IPS DF 19.7 (cell line): ENCODE data around the gene TBC1D16.
"Not testable (repeated sequence)": the region's sequence is repeated elsewhere in the genome, so short reads cannot be mapped to it uniquely, and the experiment has no call there.

Source experiments
- DNase-seq: peaks from one replicate; pipeline ENCODE4 v3.0.0-alpha.2; 2013; ENCODE audit warnings: low read depth, low spot score

TBC1D16 gene

DNA sequence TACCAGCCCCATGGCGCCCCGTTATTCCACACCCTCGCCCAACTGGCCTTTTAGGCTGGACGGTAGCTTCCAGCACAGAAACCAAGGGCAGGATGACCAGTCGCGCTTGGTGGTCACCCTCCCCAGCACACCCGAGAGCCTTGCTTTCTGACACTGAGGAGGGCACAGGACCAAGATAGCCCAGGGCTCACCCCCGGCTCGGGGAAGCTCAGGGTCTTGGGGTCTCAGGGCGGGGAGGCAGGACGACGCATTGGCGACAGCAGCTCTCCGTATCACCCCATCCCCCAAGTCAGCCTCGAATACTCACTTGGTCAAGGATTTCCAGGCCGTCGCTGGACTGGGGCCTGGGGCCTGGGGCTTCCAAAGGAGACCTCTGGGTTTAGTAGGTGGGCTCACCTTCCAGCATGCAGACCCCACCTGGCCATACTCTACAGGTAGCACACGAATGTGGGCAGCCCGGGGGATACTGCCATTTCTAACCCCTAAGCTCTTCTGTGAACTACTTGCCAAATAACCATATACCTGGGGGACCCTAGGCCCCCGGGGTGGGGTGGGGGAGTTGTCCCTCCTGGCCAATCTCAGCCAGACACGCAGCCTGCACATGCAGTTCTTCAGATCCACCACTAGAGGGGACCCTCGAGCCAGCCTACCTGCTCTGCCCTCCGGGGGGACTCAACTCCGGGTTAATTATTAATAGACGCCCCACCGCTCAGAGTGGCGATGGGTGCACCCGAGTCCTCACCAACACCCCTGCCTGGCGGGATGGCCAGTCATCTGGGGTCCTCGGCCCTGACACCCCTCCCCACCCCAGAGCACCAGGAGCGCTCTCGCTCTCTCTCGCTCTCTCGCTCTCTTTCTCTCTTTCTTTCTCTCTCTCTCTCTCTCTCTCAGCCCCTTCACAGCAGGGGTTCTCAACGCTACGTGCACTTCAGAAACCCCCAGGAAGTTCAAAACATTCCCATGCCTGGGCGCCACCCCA lies 30.0 kb downstream of the TBC1D16 start:
- DNase-seq = no peak

- no peak for DNase-seq
These were observed 31.7 kb downstream of the TBC1D16 start for GRCh38 chr17:80003969-80004368.

DNA sequence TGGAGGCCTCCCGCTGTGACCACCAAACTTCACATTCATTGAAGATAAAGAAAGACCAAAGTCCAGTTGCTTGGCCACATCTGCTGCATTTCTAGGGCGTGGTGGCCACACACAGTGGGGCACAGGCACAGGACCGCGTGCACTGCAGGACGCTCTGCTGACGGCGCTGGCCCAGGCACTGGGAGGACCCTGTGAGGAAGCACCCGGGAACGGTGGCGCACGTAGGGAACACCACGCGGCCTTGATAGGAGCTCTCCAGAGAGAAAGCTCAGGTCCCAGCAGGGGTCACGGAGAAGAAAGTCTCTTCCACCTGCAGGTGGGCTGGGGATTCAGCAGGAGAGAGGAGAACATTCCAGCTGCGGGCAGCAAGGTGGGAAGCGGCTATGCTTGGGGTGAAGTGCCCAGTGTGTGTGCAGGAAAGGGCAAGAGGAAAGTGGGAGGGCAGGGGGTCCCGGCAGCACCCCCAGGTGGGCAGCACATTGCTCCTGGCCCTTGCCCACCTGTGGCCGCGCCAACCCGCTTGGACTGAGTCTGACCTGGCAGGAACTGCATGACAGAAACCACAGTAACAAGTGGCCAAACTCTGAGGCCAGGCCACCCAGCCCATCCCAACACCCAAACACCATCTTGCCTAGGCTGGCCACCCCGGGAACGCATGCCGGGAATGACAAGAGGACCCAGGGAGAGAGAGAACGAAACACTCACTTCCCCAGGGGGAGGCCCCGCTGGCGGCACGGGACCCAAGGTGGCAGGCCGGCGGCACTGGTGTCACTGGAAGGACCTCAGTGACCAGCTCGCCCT lies 32.8 kb downstream of the TBC1D16 start:
- DNase-seq = no peak

- no peak for DNase-seq
These were observed 33.5 kb downstream of the TBC1D16 start for GRCh38 chr17:80002070-80002641.

- DNase-seq = no peak
These were observed 34.5 kb downstream of the TBC1D16 start for GRCh38 chr17:80000981-80001775.

GRCh38 chr17:80000136-80000535 lies 35.5 kb downstream of the TBC1D16 start:
- no peak for DNase-seq

DNA sequence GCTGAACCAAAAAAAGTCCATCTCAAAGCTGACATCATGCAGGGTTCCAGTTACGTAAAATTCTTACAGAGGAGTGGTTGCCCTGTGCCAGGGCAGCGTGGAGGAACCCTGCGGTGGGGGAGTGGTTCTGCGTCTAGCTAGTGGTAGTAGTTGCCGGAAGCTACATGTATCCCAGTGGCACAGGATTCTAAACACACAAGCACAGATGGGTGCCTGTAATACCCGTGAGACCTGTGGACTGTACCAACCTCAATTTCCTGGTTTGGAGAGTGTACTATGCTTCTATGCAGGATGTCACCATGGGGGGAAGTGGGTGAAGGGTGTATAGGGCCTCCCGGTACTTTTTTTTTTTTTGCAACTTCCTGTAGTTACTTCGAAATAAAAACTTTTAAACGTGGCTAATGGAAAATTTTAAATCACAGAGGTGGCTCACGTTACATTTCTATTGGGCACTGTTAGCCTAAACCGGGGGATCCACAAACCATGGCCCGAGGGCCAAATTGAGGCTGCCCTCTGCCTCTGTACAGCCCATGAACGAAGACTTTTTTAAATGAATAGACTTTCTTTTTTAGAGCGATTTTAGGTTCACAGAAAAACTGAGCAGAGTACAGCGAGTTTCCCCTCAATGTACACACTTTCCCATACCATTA lies 38.5 kb downstream of the TBC1D16 start:
- DNase-seq = no peak

DNA sequence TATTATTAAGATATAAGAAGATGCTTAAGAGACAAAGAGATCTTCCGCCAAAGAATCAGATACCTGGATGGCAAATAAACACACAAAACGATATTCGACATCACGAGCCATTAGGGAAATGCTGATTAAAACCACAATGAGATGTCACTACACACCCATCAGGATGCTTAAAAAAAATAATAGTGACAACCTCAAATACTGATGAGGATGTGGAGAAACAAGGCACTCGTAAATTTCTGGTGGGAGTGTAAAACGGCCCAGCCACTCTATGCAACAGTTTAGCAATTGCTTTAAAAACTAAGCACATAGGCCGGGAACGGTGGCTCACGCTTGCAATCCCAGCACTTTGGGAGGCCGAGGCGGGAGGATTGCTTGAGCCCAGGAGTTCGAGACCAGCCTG lies 39.4 kb downstream of the TBC1D16 start:
- no peak for DNase-seq

DNA sequence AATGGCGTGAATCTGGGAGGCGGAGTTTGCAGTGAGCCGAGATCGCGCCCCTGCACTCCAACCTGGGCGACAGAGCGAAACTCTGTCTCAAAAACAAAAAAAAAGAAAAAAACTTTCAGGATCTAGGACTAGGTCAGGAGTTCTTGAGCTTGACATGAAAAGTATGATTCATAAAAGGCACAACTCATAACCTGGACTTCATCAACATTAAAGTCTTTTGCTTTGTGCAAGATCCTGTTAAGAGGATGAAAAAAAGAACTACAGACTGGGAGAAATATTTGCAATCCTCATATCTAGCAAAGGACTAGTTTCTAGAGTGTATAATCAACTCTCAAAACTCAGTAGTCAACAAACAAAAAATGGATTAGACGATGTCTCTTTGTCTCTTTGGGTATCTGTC lies 40.0 kb downstream of the TBC1D16 start:
- no peak for DNase-seq

DNA sequence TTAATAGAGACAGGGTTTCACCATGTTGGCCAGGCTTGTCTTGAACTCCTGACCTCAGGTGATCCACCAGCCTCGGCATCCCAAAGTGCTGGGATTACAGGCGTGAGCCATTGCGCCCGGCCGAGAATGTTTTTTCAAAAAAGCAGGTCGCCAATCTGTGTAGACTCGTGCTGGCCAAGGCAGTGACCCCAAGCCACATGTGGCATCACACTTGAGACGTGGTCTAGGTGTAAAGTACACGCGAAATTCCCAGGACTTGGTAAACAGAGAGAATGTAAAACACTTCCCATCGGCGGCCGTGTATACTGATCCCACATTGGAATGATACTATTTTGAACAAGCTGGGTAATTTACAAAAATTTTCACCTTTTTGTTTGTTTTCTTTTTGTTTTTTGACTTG lies 41.1 kb downstream of the TBC1D16 start:
- no peak for DNase-seq

GRCh38 chr17:79994228-79994569 lies 41.5 kb downstream of the TBC1D16 start:
- DNase-seq = not testable (repeated sequence)

DNA sequence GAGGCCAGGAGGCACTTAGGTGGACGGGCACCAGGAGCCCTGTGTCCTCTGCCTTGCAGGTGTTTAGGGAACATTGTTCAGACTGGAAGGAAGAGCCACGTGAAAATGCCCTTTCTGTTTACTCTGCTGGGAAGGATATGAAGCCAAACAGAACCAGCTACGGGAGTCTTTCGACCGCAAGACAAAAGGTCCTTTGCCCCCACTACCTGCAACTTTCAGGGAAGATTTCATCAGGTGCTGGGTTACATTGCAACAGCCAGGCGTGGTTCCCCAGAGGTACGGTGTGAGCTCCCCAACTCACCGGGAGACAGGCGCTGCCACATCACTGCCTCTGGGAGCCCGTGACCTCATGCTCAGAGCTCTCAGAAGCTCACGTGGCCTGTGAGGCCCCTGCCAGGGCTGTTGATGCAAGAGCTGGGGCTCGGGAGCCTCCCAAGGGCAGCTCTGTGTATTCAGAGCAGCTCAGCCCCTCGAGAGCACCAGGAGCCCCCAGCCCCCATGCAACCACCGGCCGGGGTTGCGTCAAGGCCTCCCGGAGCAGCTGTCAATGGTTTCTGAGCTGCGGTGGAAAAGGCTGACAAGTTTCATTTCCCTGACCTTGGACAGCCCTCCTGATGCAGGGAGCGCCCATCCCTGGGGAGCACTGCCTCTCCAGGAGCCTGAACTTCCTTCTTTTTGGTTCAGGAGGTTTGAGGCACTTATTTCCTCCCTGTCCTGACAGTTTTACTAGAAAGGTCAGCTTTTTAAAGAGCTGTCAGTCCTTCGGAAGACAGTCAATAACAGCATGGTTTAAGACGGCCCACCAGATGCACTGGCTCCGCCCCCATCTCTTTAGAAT lies 42.1 kb downstream of the TBC1D16 start:
- DNase-seq = no peak

- DNase-seq = no peak
These were observed 42.9 kb downstream of the TBC1D16 start for GRCh38 chr17:79992649-79993389.

DNA sequence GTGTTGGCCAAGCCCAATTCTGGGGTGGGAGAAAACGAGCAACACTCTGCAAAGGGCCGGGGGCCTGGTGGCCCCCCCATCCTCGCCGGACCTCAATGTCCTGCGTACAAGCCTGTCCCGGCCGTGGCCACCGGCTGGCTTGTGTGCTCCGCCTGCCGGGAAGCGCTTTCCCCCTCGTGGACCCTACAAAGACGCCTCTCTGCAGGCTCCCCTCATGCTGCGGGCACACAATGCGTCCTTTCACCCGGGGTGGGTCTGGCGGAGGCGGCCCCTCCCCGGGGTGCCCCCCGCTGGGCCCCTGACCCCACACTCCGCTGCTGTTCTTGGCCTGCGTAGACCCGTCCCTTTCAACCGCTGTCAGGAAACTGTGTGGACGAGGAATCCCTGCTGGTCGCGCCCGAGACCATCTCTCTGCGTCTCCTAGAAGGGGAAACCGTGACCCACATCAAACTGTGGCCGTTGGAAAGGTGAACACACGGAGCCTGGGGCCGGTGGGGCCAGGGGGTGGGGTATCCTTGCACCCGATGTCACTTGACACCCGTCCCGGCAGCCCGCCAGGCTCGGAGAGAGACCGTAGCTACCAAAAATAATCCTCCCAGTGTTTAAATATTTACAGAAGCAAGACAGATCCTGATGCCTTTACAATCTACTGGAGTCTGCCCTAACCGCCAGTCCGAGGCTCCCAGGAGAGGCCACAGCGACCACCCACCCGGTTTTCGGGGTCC lies 43.6 kb downstream of the TBC1D16 start:
- no peak for DNase-seq

DNA sequence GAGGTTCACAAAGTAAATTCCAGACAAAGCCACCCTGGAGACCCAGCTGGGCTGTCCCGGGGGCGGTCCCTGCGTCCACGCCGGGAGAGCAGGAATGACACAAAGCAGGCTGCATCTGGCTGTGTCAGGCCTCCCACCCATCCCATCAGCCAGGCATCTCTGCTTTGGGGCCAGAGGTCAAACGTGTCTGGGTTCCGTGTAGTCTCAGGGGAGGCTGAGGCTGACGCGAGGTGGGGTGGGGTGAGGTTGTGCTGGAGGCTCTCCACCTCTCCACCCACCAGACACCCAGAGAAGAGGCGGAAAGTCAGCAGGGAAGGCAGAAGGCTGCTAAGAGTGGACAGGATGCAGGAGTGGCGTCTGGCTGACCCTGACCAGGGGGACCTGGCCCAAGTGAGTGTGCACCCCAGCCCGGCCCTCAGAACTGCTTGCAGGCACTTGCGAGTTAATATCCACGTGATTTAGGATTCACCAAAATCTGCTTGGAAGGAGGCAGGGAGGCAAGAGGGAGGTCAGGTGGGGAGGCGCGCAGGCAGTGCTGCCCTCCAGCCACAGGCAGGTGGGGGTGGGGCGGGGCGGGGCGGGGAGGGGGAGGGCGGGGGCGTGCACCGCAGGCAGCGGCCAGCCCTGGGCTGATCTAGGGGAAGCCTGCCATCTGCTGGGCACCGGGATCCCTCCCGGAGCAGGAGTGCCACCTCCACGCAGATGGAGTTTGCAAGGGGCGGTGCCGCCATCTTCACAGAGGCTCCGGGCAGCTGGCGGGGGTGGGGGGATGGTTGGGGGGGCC lies 44.3 kb downstream of the TBC1D16 start:
- no peak for DNase-seq

DNA sequence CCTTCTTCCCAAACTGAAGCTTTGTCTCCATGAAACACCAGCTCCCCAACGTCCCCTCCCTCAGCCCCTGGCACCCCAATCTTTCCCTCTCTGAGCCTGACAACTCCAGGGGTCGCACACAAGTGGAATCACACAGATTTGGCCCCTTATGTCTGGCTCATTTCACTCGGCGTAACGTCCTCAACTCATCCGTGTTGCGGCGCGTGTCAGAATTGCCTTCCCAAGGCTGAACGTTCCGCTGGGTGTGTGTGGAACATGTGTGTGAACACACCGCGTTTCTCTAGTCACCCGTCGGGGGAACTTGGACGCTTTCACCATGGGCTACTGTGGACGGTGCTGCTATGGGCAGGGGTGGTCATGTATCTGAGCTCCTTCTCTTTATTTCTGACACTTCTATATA lies 45.0 kb downstream of the TBC1D16 start:
- DNase-seq = no peak

DNA sequence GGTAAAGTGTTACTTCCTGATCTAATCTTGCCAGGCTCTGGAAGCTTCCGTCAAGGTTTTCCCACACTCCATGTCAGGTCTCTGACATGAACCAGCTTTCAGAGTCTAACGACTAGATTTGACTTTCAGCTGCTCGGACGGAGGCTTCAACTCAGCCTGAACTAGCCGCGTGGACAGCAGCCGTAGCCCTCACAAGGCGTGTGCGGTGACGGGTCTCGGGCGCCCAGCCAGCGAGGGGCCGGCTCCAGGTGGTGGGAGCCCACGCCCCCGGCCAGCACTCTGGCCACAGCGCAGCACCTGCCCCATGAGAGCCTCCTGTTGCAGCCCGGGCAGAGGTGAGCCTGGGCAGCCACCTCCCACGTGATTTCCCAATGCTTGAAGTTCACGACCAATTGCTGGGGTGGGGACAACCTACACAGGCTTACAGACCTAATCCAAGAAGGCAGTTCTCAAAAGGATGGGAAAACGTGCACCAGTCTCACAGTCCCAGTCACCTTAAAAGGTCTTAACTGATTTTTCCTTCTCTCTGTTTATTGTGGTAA lies 45.5 kb downstream of the TBC1D16 start:
- DNase-seq = no peak
